ENCODE results near the gene AFG3L2. TPM values are rescaled to one million over a fixed set of nuclear protein-coding genes. Genes with fewer than 3 reads are reported as not detected.

Gene AFG3L2
- total and polyA plus RNA-seq, 4 donors = 22.5 to 55.4 (median 27.6) TPM

GRCh38 chr18:12405066-12405465, 28.0 kb upstream of the AFG3L2 start:
- H3K4me3 ChIP-seq (ENCODE audit: low read depth in 1 of 3, low read length in 3 of 3) = no peak overlapping the region
- H3K4me1 ChIP-seq (ENCODE audit: control insufficient read depth in 4 of 4, insufficient read depth in 4 of 4, low read length in 3 of 4) = peaks cover 2 to 8% (median 5%) of the 10 kb centered on the region in 4 donors
- no peak for DNase-seq (ENCODE audit: low spot score)
- peaks cover 0 to 7% (median 4%) of the 10 kb centered on the region in 4 donors for H3K27me3 ChIP-seq (ENCODE audit: control insufficient read depth in 4 of 4, insufficient read depth in 4 of 4, low read length in 3 of 4)
- H3K9me3 ChIP-seq (ENCODE audit: control insufficient read depth in 4 of 4, low read length in 3 of 4) = no peaks in the 10 kb centered on the region
- H3K9ac ChIP-seq (ENCODE audit: low read depth in 1 of 2, low read length in 2 of 2) = no peak overlapping the region
- H3K36me3 ChIP-seq (ENCODE audit: control insufficient read depth in 4 of 4, insufficient read depth in 3 of 4, low read depth in 1 of 4, low read length in 3 of 4) = no peaks in the 10 kb centered on the region
- whole genome bisulfite sequencing = 82% methylated on average over 3 of the region's 3 CpGs
- TF ChIP-seq EGR1 (IDR thresholded peaks at IDR 0.05; ENCODE audit: low read depth in 2 of 2) = no peak
- TF ChIP-seq FOXA1 (IDR thresholded peaks at IDR 0.05) = no peak
- no peak for TF ChIP-seq FOXA2 (IDR thresholded peaks at IDR 0.05)
- TF ChIP-seq HNF4G (IDR thresholded peaks at IDR 0.05) = no peak
- no peak for TF ChIP-seq YY1 (IDR thresholded peaks at IDR 0.05)
- TF ChIP-seq GABPA (IDR thresholded peaks at IDR 0.05 in 1 of 2, conservative IDR thresholded peaks at IDR 0.05 in 1 of 2) = no peak
- no peak for TF ChIP-seq ZBTB33 (IDR thresholded peaks at IDR 0.05)
- TF ChIP-seq SP1 (IDR thresholded peaks at IDR 0.05) = no peak
- TF ChIP-seq MAX (IDR thresholded peaks at IDR 0.05) = no peak
- TF ChIP-seq NR2F2 (IDR thresholded peaks at IDR 0.05) = no peak
- TF ChIP-seq ATF3 (IDR thresholded peaks at IDR 0.05) = no peak
- no peak for TF ChIP-seq JUND (IDR thresholded peaks at IDR 0.05)
- H3K27ac ChIP-seq (ENCODE audit: low read depth in 1 of 2, low read length in 2 of 2) = no peak overlapping the region

- H3K4me1 ChIP-seq (ENCODE audit: control insufficient read depth in 4 of 4, insufficient read depth in 4 of 4, low read length in 3 of 4) = peaks cover 2 to 7% (median 5%) of the 10 kb centered on the region in 4 donors
- no peaks in the 10 kb centered on the region for H3K36me3 ChIP-seq (ENCODE audit: control insufficient read depth in 4 of 4, insufficient read depth in 3 of 4, low read depth in 1 of 4, low read length in 3 of 4)
- 73% methylated on average over 6 of the region's 6 CpGs for WGBS
- no peak for DNase-seq (ENCODE audit: low spot score)
- no peaks in the 10 kb centered on the region for H3K9me3 ChIP-seq (ENCODE audit: control insufficient read depth in 4 of 4, low read length in 3 of 4)
- no peak for TF ChIP-seq HNF4G (IDR thresholded peaks at IDR 0.05)
- TF ChIP-seq ZBTB33 (IDR thresholded peaks at IDR 0.05) = no peak
- no peak for TF ChIP-seq JUND (IDR thresholded peaks at IDR 0.05)
- TF ChIP-seq NR2F2 (IDR thresholded peaks at IDR 0.05) = no peak
- no peak for TF ChIP-seq TAF1 (conservative IDR thresholded peaks at IDR 0.05)
- TF ChIP-seq GABPA (IDR thresholded peaks at IDR 0.05 in 1 of 2, conservative IDR thresholded peaks at IDR 0.05 in 1 of 2) = no peak
- no peak for TF ChIP-seq ATF3 (IDR thresholded peaks at IDR 0.05)
- no peak for TF ChIP-seq FOXA2 (IDR thresholded peaks at IDR 0.05)
- no peak for TF ChIP-seq HNF4A (conservative IDR thresholded peaks at IDR 0.05)
- no peak for TF ChIP-seq RXRA (IDR thresholded peaks at IDR 0.05)
- TF ChIP-seq REST (IDR thresholded peaks at IDR 0.05) = no peak
- TF ChIP-seq MAX (IDR thresholded peaks at IDR 0.05) = no peak
- no peak for TF ChIP-seq SP1 (IDR thresholded peaks at IDR 0.05)
- TF ChIP-seq EGR1 (IDR thresholded peaks at IDR 0.05; ENCODE audit: low read depth in 2 of 2) = no peak
- TF ChIP-seq RAD21 (IDR thresholded peaks at IDR 0.05) = no peak
- no peak for TF ChIP-seq YY1 (IDR thresholded peaks at IDR 0.05)
- no peak for TF ChIP-seq FOXA1 (IDR thresholded peaks at IDR 0.05)
- TF ChIP-seq CTCF (IDR thresholded peaks at IDR 0.05; ENCODE audit: low read depth, low read length, missing input control) = no peak
- no peak overlapping the region for H3K9ac ChIP-seq (ENCODE audit: low read depth in 1 of 2, low read length in 2 of 2)
- H3K27ac ChIP-seq (ENCODE audit: low read depth in 1 of 2, low read length in 2 of 2) = no peak overlapping the region
- H3K27me3 ChIP-seq (ENCODE audit: control insufficient read depth in 4 of 4, insufficient read depth in 4 of 4, low read length in 3 of 4) = peaks cover 0 to 7% (median 4%) of the 10 kb centered on the region in 4 donors
- no peak overlapping the region for H3K4me3 ChIP-seq (ENCODE audit: low read depth in 1 of 3, low read length in 3 of 3)
Measured at GRCh38 chr18:12403601-12404506, 26.8 kb upstream of the AFG3L2 start.
